Measurements from ENCODE around the gene RAB22A. TPM values are rescaled to one million over a fixed set of nuclear protein-coding genes. Genes with fewer than 3 reads are reported as not detected.

RAB22A gene
- total and polyA plus RNA-seq, 2 of the 4 experiments (the other 2 are of a cell fraction), result 8.2 to 8.4 TPM

DNA sequence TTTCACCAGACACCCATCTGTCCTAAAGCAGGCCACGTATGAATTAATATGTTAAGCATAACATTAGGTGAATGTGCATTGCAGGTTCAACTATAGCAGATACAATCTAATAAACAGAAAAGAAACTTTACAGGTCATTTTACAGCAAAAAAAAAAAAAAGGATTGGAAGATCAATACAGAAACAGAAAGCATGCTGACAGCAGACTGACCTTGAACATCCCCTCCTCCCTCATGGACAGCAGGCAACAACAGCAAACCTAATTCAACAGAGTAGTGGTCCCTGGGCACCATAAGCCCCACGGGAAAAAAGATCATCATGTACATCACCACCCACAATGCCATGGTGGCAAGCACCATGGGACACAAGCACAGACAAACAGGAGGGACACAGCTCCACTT, 12.1 kb upstream of the RAB22A start:
- H2BK5ac ChIP-seq (ENCODE audit: low read depth, low read length, poor library complexity, severe bottlenecking), result no peak overlapping the region
- no peak overlapping the region for H2AK9ac ChIP-seq (replicated peaks; ENCODE audit: low read depth, low read length, poor library complexity)
- H2BK20ac ChIP-seq (ENCODE audit: low read depth, low read length), result no peak overlapping the region
- no TSS peak for BruUV-seq (replicated peaks)
- H3K36me3 ChIP-seq (ENCODE audit: control insufficient read depth, insufficient read depth, low read length), result peaks cover 4% of the 10 kb centered on the region; the same call in 1 of the 2 replicates
- H3K56ac ChIP-seq (ENCODE audit: extremely low read depth, insufficient read depth, low read length), result no peak overlapping the region
- peaks cover 5% of the 10 kb centered on the region for H3K4me1 ChIP-seq (ENCODE audit: control insufficient read depth, insufficient read depth, low read length)
- no peaks in the 10 kb centered on the region for H3K9me3 ChIP-seq (ENCODE audit: control insufficient read depth, insufficient read depth, low read length)
- TF ChIP-seq BHLHE40 (IDR thresholded peaks at IDR 0.05; ENCODE audit: low read depth, low read length) (no peak), USF2 (IDR thresholded peaks at IDR 0.05; ENCODE audit: low read depth, low read length) (no peak), MAZ (IDR thresholded peaks at IDR 0.05; ENCODE audit: borderline replicate concordance, low read depth, low read length) (no peak), SMC3 (IDR thresholded peaks at IDR 0.05; ENCODE audit: low read depth, low read length) (no peak), RAD21 (IDR thresholded peaks at IDR 0.05; ENCODE audit: low read length) (no peak), CHD1 (IDR thresholded peaks at IDR 0.05; ENCODE audit: low read depth, low read length) (no peak), CEBPB (IDR thresholded peaks at IDR 0.05; ENCODE audit: low read depth, low read length) (no peak), MXI1 (IDR thresholded peaks at IDR 0.05; ENCODE audit: borderline replicate concordance, low read depth, low read length) (no peak), POLR2A (IDR thresholded peaks at IDR 0.05; ENCODE audit: low read depth, low read length) (no peak), FOS (IDR thresholded peaks at IDR 0.05; ENCODE audit: low read depth, low read length) (no peak), NFE2L2 (IDR thresholded peaks at IDR 0.05; ENCODE audit: low read depth, low read length) (no peak), MAFK (IDR thresholded peaks at IDR 0.05; ENCODE audit: low read depth, low read length) (no peak), RFX5 (IDR thresholded peaks at IDR 0.05; ENCODE audit: low read depth, low read length) (no peak), RCOR1 (IDR thresholded peaks at IDR 0.05; ENCODE audit: insufficient replicate concordance, low read length) (no peak)
- TF ChIP-seq, protein P1, sequence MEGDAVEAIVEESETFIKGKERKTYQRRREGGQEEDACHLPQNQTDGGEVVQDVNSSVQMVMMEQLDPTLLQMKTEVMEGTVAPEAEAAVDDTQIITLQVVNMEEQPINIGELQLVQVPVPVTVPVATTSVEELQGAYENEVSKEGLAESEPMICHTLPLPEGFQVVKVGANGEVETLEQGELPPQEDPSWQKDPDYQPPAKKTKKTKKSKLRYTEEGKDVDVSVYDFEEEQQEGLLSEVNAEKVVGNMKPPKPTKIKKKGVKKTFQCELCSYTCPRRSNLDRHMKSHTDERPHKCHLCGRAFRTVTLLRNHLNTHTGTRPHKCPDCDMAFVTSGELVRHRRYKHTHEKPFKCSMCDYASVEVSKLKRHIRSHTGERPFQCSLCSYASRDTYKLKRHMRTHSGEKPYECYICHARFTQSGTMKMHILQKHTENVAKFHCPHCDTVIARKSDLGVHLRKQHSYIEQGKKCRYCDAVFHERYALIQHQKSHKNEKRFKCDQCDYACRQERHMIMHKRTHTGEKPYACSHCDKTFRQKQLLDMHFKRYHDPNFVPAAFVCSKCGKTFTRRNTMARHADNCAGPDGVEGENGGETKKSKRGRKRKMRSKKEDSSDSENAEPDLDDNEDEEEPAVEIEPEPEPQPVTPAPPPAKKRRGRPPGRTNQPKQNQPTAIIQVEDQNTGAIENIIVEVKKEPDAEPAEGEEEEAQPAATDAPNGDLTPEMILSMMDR (conservative IDR thresholded peaks at IDR 0.05; ENCODE audit: low read depth, low read length), result no peak
- TF ChIP-seq, protein P2, sequence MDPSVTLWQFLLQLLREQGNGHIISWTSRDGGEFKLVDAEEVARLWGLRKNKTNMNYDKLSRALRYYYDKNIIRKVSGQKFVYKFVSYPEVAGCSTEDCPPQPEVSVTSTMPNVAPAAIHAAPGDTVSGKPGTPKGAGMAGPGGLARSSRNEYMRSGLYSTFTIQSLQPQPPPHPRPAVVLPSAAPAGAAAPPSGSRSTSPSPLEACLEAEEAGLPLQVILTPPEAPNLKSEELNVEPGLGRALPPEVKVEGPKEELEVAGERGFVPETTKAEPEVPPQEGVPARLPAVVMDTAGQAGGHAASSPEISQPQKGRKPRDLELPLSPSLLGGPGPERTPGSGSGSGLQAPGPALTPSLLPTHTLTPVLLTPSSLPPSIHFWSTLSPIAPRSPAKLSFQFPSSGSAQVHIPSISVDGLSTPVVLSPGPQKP (IDR thresholded peaks at IDR 0.05; ENCODE audit: borderline replicate concordance, low read depth, low read length), result no peak
- WGBS, 2 experiments (ENCODE audit: extremely low coverage in 2 of 2, insufficient read length in 1 of 2), result no CpG with 5 or more reads among the region's 2 CpGs
- ATAC-seq (ENCODE audit: low read depth) (no peak), DNase-seq (no peak)
- H4K91ac ChIP-seq (ENCODE audit: insufficient read depth, low read depth, low read length), result no peak overlapping the region
- peaks cover 38% of the 10 kb centered on the region for H4K20me1 ChIP-seq (ENCODE audit: insufficient read depth, low read length)
- H3K27me3 ChIP-seq (ENCODE audit: control insufficient read depth, insufficient read depth, low read length), result no peaks in the 10 kb centered on the region
- ChIA-PET CTCF (no interaction called here), POLR2A (ENCODE audit: unreplicated experiment) (no interaction called here)
- no peak overlapping the region for H3K4me3 ChIP-seq (ENCODE audit: insufficient read depth, low read depth, low read length)
- H4K8ac ChIP-seq (ENCODE audit: low read depth in 2 of 2, low read length in 2 of 2), result no peak overlapping the region
- no peak overlapping the region for H3K18ac ChIP-seq (ENCODE audit: low read depth, low read length)
- H2AK5ac ChIP-seq (ENCODE audit: low read depth, low read length), result no peak overlapping the region
- H3K4ac ChIP-seq (ENCODE audit: low read depth, low read length), result no peak overlapping the region
- H3K9me1 ChIP-seq (ENCODE audit: insufficient read depth, low read length), result peaks cover 14% of the 10 kb centered on the region; the same call in 1 of the 2 replicates
- H3K27ac ChIP-seq (ENCODE audit: insufficient read depth, low read length), result no peak overlapping the region
- intact Hi-C loops (cut with micrococcal nuclease) (no loop called here), in situ Hi-C loops (cut with MboI; ENCODE audit: low sequenced_read_pairs) (no loop called here), dilution Hi-C loops (cut with HindIII; ENCODE audit: low sequenced_read_pairs, unreplicated experiment) (no loop called here)
- no peak overlapping the region for H2AFZ ChIP-seq (replicated peaks; ENCODE audit: low read length, poor library complexity)
- H3K4me2 ChIP-seq (ENCODE audit: low read depth, low read length), result no peak overlapping the region
- no peak overlapping the region for H2BK120ac ChIP-seq (ENCODE audit: low read depth, low read length)
- no peak overlapping the region for H3K23ac ChIP-seq (ENCODE audit: low read depth, low read length)
- H4K5ac ChIP-seq (ENCODE audit: low read depth, low read length), result no peak overlapping the region
- peaks cover 45 to 74% of the 10 kb centered on the region in 2 experiments for H3K79me1 ChIP-seq (ENCODE audit: low read depth in 1 of 2, low read length in 2 of 2)
- H2BK15ac ChIP-seq (ENCODE audit: low read depth, low read length), result no peak overlapping the region
- H3K14ac ChIP-seq (replicated peaks; ENCODE audit: low read depth, low read length), result no peak overlapping the region
- H3K9ac ChIP-seq (ENCODE audit: low read depth, low read length), result no peak overlapping the region

Data from IMR-90 (cell line).